ENCODE results near the gene SLC44A4. TPM values are rescaled to one million over a fixed set of nuclear protein-coding genes. Genes with fewer than 3 reads are reported as not detected.

SLC44A4 gene
- total RNA-seq, 2 experiments from 2014 or later: 0.20 TPM; not detected in 1

GRCh38 chr6:31815025-31815838 lies 63.6 kb downstream of the SLC44A4 start, which contains the start of the genes HSPA1A and HSPA1L:
Gene HSPA1A (plus strand): TSS chr6:31815543. CDS start chr6:31815757, 214 bp downstream.
Gene HSPA1L (minus strand): TSS chr6:31815283. CDS start chr6:31811972, 3,311 bp downstream.
- Mint-ChIP-seq H3K27ac (peak within 1 kb of the TSS; percentile 83), H3K36me3 (ENCODE audit: low read depth) (peaks cover 18% of the 10 kb centered on the region), H3K4me1 (ENCODE audit: low read depth) (peaks cover 47% of the 10 kb centered on the region), H3K9me3 (no peaks in the 10 kb centered on the region), H3K27me3 (no peaks in the 10 kb centered on the region), H3K4me3 (peak within 1 kb of the TSS; percentile 90)
- ChIA-PET CTCF (interaction anchor here (0.8 to 3.8 kb wide), 5 partner anchors 8 to 216 kb away, joined by 3 to 19 read pairs (median 5); partner anchors contain the start of genes DDAH2, LSM2 and VARS1), POLR2A (interaction anchor here (0.6 to 3.6 kb wide), 18 partner anchors 9 to 274 kb away, joined by 3 to 29 read pairs (median 5); partner anchors contain the start of genes CLIC1, DDAH2, DDX39B and HSPA1B)
- intact Hi-C loops (cut with DNase I, micrococcal nuclease): loop anchor here (2.0 to 5.0 kb wide), 2 partner anchors 20 to 78 kb away; partner anchors contain the start of genes CLIC1 (in 1 of the 2) and VARS1 (in 1 of the 2)
- H3K4me3 ChIP-seq (ENCODE audit: low read length): peak within 1 kb of the TSS; percentile 70
- no peaks in the 10 kb centered on the region for H3K27me3 ChIP-seq (ENCODE audit: control insufficient read depth in 1 of 2, insufficient read depth in 2 of 2, low read length in 2 of 2)
- TF ChIP-seq CTCF (IDR thresholded peaks at IDR 0.05): no peak
- ATAC-seq (ENCODE audit: poor library complexity) (peak; percentile 11), DNase-seq (peak in 11 of 14 experiments; percentile 25 to 76 (median 60))
- peaks cover 49% of the 10 kb centered on the region for H3K4me1 ChIP-seq (ENCODE audit: insufficient read depth, low read length)
- H3K9me3 ChIP-seq (ENCODE audit: control insufficient read depth in 1 of 2, insufficient read depth in 1 of 2, low read length in 2 of 2): no peaks in the 10 kb centered on the region
- H3K36me3 ChIP-seq (ENCODE audit: insufficient read depth, low read length): peaks cover 11% of the 10 kb centered on the region
- H3K27ac ChIP-seq (ENCODE audit: low read depth in 1 of 2, low read length in 2 of 2): peak within 1 kb of the TSS; percentile 75 to 81

DNA sequence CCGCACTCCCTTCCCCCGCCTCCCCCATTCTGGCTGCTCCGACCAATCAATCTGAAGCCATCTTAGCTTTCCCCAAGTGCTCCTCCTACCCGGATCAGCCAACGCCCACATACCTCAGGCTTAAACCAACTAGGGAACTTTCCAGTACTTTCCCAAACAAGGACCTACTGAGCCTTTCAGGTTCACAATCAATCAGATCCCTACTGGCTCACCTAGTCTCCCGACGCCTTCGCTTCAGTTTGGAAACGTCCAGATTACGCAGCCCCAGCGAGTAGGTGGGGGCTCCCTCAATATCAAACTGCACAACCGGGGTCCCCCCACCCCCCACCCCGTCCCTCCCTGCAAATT lies 64.1 kb downstream of the SLC44A4 start:
- no peak for TF ChIP-seq CTCF (IDR thresholded peaks at IDR 0.05)
- ChIA-PET POLR2A (interaction anchor here (0.6 to 3.6 kb wide), 17 partner anchors 8 to 1157 kb away, joined by 3 to 29 read pairs (median 5); partner anchors contain the start of genes CLIC1, DDAH2, DDX39B and HSPA1B), CTCF (interaction anchor here (0.8 to 3.8 kb wide), 4 partner anchors 8 to 216 kb away, joined by 3 to 19 read pairs (median 6); partner anchors contain the start of genes DDAH2, LSM2 and VARS1)
- Histone ChIP-seq H3K4me3 (ENCODE audit: low read length) (peak overlapping the region; percentile 70), H3K27me3 (ENCODE audit: control insufficient read depth in 1 of 2, insufficient read depth in 2 of 2, low read length in 2 of 2) (no peaks in the 10 kb centered on the region), H3K27ac (ENCODE audit: low read depth in 1 of 2, low read length in 2 of 2) (peak overlapping the region; percentile 75 to 81), H3K9me3 (ENCODE audit: control insufficient read depth in 1 of 2, insufficient read depth in 1 of 2, low read length in 2 of 2) (no peaks in the 10 kb centered on the region), H3K4me1 (ENCODE audit: insufficient read depth, low read length) (peaks cover 44% of the 10 kb centered on the region), H3K36me3 (ENCODE audit: insufficient read depth, low read length) (peaks cover 17% of the 10 kb centered on the region)
- no peaks in the 10 kb centered on the region for H3K9me3 Mint-ChIP-seq
- H3K27ac Mint-ChIP-seq: peak overlapping the region; percentile 83
- DNase-seq (peak in 13 of 14 experiments; percentile 34 to 87 (median 59)), ATAC-seq (ENCODE audit: poor library complexity) (peak; percentile 63)
- H3K4me3 Mint-ChIP-seq: peak overlapping the region; percentile 90
- no peaks in the 10 kb centered on the region for H3K27me3 Mint-ChIP-seq
- peaks cover 24% of the 10 kb centered on the region for H3K36me3 Mint-ChIP-seq (ENCODE audit: low read depth)
- intact Hi-C loops (cut with DNase I, micrococcal nuclease): loop anchor here (2.0 to 5.0 kb wide), 2 partner anchors 20 to 77 kb away; partner anchors contain the start of genes CLIC1 (in 1 of the 2) and VARS1 (in 1 of the 2)
- peaks cover 48% of the 10 kb centered on the region for H3K4me1 Mint-ChIP-seq (ENCODE audit: low read depth)

- peak overlapping the region; percentile 90 for H3K4me3 Mint-ChIP-seq
- peak overlapping the region; percentile 83 for H3K27ac Mint-ChIP-seq
- peak overlapping the region in 1 of 2 donors; percentile 12 for H3K27ac ChIP-seq (ENCODE audit: low read depth in 1 of 2, low read length in 2 of 2)
- TF ChIP-seq CTCF (IDR thresholded peaks at IDR 0.05): no peak
- no peaks in the 10 kb centered on the region for H3K9me3 ChIP-seq (ENCODE audit: control insufficient read depth in 1 of 2, insufficient read depth in 1 of 2, low read length in 2 of 2)
- peaks cover 18% of the 10 kb centered on the region for H3K36me3 ChIP-seq (ENCODE audit: insufficient read depth, low read length)
- peaks cover 47% of the 10 kb centered on the region for H3K4me1 Mint-ChIP-seq (ENCODE audit: low read depth)
- peaks cover 28% of the 10 kb centered on the region for H3K36me3 Mint-ChIP-seq (ENCODE audit: low read depth)
- DNase-seq: no peak
- H3K27me3 Mint-ChIP-seq: no peaks in the 10 kb centered on the region
- H3K4me1 ChIP-seq (ENCODE audit: insufficient read depth, low read length): peaks cover 32% of the 10 kb centered on the region
- no peak for ATAC-seq (ENCODE audit: poor library complexity)
- POLR2A ChIA-PET: interaction anchor here (0.6 to 3.6 kb wide), 7 partner anchors 13 to 161 kb away, joined by 3 to 28 read pairs (median 12); partner anchors contain the start of genes BAG6, CLIC1, HSPA1B and MSH5
- CTCF ChIA-PET: interaction anchor here (1.2 to 3.8 kb wide), 3 partner anchors 17 to 22 kb away, joined by 3 to 19 read pairs (median 4); partner anchors contain the start of gene VARS1
- H3K27me3 ChIP-seq (ENCODE audit: control insufficient read depth in 1 of 2, insufficient read depth in 2 of 2, low read length in 2 of 2): no peaks in the 10 kb centered on the region
- intact Hi-C loops (cut with DNase I, micrococcal nuclease): no loop called here
- H3K4me3 ChIP-seq (ENCODE audit: low read length): no peak overlapping the region
- H3K9me3 Mint-ChIP-seq: no peaks in the 10 kb centered on the region
Observed at GRCh38 chr6:31813465-31813849, 65.3 kb downstream of the SLC44A4 start.
